G401 (cell line): ENCODE measurements around the gene CHN1. TPM values are rescaled to one million over a fixed set of nuclear protein-coding genes. Genes with fewer than 3 reads are reported as not detected.

ENCODE experiments used
- DNase-seq: peaks from one replicate; pipeline ENCODE4 v3.0.0-alpha.2; 2015; ENCODE audit warnings: low spot score
- in situ Hi-C: cut with HindIII; loops from 2 replicates; pipeline ENCODE4 v1.10.0; 2016; ENCODE audit warnings: low sequenced_read_pairs, mixed read lengths
- total RNA-seq: library from RNA; depleted of rRNA; stranded (reverse); fragments of >200 nt; shearing (Covaris generic); gene quantifications from 2 replicates; pipeline ENCODE4 v1.2.3, GENCODE V29; 2014; rRNA removed

CHN1 gene, protein sequence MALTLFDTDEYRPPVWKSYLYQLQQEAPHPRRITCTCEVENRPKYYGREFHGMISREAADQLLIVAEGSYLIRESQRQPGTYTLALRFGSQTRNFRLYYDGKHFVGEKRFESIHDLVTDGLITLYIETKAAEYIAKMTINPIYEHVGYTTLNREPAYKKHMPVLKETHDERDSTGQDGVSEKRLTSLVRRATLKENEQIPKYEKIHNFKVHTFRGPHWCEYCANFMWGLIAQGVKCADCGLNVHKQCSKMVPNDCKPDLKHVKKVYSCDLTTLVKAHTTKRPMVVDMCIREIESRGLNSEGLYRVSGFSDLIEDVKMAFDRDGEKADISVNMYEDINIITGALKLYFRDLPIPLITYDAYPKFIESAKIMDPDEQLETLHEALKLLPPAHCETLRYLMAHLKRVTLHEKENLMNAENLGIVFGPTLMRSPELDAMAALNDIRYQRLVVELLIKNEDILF
- 0.34 TPM in 1 of 2 replicates, not detected in the other for total RNA-seq

DNA sequence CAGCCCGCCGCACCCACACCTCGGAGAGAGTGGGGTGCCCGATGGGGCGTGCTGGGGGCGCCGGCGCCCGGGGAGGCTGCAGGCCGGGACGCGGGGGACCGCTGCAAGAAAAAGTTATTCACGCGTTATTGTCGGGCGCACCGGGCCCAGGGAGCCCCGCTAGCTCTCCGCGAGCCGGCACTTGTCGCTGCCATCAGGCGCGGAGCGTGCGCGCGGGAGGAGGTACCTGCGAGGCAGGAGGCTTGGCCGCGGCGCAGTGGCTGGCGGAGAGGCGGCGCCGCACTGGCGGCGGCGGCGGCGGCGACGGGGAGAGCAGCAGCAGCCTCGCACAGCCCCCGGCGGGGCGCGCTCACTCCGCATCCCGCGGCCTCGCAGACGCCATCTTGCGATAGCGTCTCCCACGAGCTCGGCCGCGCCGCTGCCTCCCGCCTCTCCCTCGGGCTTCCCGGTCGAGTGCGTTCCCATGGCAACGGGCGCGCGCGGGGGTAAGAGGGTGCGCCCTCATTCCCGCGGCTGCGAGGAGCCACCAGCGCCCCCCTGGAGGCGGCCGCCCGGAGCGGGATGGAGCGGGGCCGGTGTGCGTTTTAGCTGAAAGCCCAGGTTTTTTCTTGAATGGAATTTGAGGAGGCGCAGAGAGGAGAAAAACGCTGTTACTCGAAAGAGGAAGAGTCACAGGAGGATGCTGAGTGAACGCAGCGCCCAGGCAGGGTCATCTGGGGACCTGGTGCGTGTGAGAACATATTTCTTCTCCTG lies at the start of gene CHN1:
CHN1 (minus strand) TSS at position 402 of the 753 bp plus-strand sequence. CDS start 469 bp downstream, outside the sequence.
- peak; percentile 66 for DNase-seq
- in situ Hi-C loops = no loop called here

DNA sequence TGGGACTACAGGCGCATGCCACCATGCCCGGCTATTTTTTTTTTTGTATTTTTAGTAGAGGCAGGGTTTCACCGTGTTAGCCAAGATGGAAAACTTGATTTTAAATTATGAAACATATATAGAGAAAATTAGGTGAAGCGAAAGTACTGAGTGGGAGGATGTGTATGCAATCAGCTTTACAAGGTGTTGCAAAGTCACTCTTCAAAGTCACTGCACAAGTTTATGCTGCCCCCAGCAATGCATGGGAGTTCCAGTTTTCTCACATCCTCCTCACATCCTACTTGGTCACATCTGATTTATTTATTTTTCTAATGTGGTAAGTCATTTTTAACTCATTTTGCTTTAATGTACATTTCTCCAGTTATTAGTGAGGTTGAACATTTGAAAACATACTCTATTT lies 49.2 kb upstream of the CHN1 start:
- DNase-seq = no peak
- in situ Hi-C loops = no loop called here

DNA sequence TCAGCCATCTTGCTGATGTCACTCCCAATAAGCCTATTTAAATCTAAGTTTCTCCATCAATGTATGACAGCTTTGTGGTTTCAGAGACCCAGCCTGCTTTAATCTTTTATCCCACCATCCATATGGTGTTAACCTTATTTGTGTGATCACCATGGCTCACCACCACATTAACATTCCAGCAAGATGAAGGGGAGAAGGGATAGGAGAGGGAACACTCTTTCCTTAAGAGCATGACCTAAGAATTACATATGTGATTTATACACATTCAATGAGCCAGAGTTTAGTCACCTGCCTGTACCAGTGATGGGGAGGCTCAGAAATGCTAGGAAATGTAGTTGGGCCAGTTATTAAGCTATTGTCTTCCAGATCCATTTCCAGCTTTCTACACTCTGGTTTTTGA lies 44.5 kb upstream of the CHN1 start:
- in situ Hi-C loops = no loop called here
- no peak for DNase-seq

DNA sequence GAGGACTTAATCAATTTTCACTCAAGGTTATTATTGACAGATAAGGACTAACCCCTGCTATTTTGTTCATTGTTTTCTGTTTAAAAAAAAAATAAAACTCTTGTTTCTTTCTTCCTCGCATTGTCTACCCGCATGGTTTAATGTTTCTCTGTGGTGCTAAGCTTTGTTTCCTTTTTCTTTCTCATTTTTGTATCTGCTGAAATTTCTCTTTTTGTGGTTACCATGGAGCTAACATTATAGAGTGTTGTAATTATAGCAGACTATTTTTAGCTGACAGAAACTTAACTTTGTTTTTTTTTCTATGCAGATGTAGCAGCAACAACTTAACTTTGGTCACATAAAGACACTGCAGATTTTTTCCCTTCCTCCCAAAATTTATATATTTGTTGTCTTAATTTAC lies 43.1 kb upstream of the CHN1 start:
- in situ Hi-C loops = no loop called here
- DNase-seq = no peak

DNA sequence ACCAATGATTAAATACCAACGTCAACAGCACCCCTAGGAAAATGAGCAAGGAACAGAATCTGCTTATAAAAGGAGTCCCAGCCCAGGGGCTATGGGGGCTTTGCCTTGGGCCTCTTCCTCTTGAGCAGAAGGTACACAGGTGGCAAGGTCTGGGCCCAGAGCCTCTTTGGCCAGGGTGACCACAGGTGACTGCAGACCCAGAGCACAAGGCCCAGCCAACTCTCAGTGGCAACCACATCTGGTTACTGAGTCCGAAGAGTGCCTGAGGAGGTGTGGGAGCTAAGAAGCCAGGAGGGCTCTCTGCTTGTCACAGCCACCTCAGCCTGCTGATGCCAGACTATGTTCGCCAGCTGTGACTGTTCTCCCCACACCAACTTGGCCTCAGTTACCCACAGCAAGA lies 34.3 kb upstream of the CHN1 start:
- DNase-seq = no peak
- in situ Hi-C loops = no loop called here

DNA sequence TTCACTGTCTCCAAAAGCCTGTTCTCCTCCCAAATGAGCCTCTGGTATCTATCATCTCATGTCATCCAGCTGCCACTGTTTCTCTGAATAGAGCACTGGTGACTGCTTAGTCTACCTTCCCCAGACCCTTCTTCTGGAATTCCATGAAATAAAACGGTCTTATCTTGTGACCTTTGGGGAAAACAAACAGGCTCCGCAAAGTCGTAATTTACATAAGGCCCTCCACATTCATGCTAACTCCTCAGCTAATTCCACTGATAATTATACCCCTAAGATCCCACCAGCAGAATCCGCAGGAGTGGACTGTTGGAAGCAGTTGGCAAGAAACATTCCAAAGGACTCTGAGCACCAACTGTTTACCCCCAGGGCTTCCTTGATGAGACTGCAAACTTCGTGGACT lies 33.9 kb upstream of the CHN1 start:
- in situ Hi-C loops = no loop called here
- DNase-seq = no peak

DNA sequence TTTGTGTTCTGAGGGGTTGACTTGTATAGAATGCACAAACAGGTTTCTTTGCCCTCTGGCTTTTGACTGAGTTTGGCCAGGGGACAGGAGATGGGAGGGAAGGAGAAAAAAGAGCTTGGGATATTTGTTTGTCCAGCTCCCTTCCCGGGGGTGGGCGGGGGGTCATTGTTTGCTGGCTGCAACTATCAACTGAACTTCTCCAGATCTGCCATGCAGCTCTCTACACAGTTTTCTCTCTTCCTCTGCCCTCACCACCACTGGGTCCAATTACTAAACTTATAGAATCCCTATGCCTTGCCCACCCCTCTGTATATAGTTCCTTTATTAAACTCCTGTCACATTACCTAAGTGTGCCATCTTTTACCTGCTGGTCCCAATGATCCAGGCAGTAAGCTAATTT lies 32.8 kb upstream of the CHN1 start:
- no peak for DNase-seq
- in situ Hi-C loops = no loop called here

DNA sequence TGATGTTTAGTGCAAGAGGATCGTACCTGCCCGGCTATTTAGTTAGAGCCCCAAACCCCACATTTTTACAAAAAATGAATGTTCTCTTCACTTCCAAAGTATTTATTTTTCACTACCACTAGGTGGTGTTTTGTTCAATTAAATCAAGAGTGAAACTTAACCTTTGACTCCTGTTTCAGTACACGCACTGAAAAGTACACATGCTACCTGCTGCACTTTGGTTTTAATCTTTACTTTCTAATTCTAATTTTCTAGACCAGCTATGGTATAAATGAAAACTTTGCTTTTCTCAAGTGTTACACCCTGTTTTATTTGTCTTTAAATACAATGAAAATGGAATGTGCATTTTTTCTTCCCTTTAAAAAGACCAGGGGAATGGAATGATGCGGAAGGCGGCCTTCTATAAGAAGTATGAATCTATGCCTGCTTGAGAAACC lies 31.4 kb upstream of the CHN1 start:
- in situ Hi-C loops = no loop called here
- DNase-seq = peak; percentile 31

DNA sequence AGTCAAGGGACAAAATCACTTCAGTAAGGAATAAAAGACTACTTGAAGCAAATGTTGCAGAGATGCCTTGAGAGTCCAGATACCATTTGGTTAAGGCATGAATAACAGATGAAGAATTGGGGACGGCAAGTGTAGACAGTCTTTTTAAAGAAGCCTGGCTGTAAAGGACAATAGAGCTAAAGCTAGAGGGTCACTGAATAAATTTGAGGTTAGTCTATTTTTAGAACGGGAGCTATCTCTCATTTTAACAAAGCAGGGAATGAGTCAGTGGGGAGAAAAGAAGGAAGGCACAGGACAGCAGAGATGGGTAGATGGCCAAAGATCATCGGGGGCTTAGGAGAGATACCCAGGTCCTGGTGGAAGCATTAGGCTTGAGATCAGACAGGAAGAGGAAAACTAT lies 30.6 kb upstream of the CHN1 start:
- DNase-seq = no peak
- in situ Hi-C loops = no loop called here

DNA sequence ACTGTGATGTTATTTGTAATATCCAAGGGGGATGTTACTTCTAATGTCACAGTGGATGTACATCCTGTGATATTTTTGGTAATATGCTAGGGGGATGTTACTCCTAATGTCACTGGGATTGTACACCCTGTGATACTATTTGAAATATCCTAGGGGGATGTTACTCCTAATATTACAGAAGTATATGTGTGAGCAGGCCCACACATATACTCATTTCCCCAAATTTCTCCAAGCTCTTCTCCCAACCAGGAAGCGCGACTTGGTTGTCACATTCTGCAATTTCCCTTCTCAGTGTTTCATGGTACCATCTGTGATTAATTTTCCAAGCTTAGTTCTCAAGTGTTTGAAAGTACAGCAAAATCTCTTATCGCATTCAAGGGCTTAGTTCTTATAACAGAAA lies 29.5 kb upstream of the CHN1 start:
- DNase-seq = no peak
- in situ Hi-C loops = no loop called here

DNA sequence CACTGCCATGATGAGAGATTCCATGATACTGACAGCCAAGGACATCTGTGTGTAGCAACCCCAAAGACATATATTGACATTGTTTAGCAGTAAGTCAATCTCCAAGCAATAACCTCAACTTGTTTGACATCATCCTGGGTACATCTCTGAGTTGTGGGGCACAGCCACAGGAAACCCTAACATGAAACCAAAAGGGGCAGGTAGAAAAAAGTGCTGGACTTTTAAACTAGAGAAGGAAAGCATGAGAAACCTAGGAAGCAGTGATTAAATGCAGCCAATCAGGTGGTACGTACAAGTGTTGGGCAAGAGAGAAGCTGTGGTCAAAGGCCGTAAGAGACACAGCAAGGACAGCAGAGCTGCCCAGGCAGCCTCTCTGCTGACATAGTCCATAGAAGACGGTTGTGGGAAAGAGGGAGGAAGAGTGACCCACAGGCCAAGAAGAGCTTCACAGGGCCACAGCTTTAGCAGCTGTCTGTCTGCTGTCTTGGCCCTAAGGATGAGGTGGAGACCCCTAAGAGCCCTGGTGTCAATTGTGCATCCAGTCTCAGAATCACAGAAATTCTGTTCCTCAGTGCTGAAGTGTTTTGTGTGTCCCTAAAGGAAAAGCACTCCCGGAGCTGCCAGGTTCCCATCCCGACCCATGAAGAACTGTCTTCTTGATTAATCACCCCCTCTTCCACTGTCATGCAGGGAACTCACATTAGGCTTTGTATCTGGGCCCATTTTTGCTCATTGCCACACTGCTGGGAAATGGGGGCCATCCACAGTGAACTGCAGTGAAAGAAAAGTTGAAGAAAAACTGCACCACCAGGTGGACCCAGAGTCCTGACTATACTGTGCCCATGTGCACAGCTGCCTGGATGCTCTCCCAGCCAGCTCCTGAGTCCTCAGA lies 25.4 kb upstream of the CHN1 start:
- DNase-seq = peak; percentile 22
- in situ Hi-C loops = no loop called here

DNA sequence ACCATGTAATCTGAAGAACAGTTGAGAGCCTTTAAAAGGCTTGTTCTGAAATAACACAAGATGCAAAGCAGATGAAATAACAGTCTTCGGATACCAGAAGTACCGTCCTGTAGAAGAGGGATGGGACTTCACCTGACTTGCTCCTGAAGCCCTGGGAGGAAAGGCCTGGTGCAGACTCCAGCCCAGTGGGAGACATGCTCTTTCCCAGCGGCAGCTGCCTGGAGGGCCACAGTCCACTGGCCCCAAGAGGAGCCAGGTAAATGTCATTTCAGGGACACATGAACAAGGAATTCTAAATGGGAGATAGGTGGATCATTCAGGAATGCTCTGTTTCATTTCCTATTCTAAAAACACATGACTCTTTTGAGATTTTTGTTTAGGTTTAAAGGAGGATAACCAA lies 22.6 kb upstream of the CHN1 start:
- in situ Hi-C loops = no loop called here
- no peak for DNase-seq

DNA sequence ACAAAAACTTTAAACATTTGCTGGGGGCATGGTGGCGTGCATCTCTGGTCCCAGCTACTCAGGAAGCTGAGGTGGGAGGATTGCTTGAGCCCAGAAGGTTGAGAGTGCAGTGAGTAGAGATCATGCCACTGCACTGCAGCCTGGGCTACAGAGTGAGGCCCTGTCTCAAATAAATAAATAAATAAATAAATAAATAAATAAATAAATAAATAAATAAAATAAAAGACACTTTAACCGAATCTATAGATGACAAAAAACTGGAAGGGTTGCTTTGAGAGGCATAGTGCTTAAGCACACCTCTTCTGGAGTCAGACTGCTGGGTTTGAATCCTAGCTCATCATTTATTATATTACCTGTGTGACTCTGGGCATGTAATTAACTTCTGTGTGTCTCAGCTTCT lies 21.2 kb upstream of the CHN1 start:
- no peak for DNase-seq
- in situ Hi-C loops = no loop called here

DNA sequence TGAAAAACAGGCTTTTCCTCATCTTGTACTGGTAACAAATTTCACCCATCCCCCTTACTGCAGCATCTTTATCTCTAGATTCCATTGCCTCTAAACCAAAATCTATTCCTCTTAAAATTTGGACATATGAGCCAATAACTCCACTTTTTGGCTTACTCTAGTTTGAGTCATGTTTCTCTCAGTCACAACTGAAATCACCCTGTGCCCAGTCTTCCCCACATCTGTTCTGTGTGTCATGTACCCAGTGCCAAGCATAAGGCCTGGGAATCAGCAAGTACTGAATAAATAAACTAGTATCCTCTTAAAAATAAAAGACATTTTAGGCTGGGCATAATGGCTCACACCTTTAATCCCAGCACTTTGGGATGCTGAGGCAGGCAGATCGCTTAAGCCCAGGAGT lies 20.8 kb upstream of the CHN1 start:
- no peak for DNase-seq
- in situ Hi-C loops = no loop called here

DNA sequence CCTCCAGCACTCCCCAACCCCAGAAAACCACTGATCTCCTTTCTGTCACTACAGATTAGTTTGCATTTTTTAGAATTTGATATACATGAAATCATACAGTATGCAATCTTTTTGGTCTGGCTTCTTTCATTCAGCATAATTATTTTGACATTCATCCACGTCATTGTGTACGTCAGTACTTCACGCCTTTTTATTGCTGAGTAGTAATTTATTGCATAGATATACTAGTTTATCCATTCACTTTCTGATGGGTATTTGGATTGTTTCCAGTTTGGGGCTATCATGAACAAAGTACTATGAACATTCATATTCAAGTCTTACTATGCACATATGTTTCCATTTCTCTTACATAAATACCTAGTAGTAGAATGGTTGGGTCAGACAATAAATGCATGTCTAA lies 20.1 kb upstream of the CHN1 start:
- in situ Hi-C loops = no loop called here
- DNase-seq = no peak

DNA sequence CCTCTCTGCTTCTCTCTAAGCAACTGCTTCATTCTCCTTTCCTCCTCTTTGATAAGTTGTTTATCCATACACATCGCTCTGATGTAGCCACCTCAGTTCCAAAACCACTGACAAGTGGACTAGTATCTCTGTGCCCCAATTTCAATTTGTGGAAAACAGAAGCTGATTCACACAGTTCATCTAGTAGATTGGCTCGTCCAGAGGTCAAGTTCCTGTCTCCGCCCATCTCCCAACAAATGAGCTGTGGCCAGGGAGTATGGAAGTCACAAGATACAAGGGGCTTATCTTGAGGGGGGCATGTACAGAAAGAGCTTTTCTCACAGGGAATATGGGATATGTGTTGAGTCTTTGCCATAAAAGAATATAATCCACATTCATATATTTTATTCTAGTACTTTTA lies 17.7 kb upstream of the CHN1 start:
- DNase-seq = no peak
- in situ Hi-C loops = no loop called here

DNA sequence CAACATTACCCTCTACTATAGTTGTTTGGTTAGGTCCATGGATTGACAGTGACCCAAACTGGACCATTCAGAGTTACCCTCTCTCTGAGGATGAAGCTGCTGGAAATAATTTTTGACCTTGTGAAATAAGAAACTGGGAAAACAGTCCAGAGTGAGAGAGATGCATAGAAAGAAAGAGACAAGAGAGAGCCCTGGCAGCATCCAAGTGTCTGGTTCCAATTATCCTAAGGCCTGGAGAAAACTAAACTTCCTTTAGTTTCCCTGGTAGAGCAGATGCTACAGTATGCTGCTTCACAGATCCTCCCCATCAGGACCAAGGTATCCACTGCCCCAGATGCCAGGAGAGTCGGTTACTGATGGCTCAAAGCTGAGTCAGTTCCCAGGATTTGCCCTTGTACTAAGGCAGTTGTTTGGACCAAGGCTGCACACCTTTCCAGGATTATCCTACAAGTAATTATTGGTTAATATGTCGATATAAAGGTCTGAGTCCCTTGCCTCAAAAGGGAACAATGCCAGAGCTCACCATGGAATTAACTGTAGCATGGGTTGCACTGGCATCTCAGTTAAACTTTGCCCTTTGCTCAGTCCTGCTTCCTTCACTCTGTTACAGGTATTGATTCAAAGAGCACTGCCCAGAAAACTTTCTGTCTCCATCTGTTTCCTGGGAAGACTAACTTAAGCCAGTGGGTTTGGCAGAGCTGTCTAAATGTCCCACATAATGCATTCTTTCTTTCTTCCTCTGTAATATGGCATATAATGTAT lies 14.6 kb upstream of the CHN1 start:
- in situ Hi-C loops = no loop called here
- no peak for DNase-seq

DNA sequence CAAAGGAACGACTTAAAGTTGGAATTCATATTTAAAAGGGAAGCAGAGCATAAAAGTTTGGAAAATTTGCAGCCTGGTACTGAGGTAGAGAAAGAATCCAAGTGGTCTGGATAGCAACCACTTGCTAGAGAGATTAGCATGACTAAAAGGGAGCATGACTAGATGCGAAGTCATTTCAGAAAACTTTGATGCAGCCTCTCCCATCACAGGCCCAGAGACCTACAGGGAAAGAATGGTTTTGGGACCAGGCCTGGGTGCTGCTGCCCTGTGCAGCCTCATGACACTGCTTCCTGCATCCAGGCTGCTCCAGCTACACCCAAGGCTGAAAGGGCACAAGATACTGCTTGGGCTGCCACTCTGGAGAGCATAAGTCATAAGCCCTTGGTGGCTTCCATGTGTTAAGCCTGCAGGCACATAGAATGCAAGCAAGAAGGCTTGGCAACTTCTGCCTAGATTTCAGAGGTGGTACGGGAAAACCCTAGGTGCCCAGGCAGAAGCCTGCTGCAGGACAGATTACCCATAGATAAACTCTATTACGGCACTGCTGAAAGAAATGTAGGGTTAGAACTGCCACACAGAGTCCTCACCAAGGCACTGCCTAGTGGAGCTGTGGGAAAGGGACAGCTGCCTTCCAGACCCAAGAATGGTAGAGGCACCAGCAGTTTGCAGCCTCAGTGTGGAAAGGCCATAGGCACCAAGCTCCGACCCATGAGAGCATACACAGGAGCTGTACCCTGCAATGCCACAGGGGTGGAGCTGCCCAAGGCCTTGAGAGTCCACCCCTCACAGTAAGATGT lies 12.6 kb upstream of the CHN1 start:
- DNase-seq = no peak
- in situ Hi-C loops = no loop called here
